ENCODE results near the gene DCDC2C. TPM values are rescaled to one million over a fixed set of nuclear protein-coding genes. Genes with fewer than 3 reads are reported as not detected.

Gene DCDC2C
- total RNA-seq, 2 donors from 2014 or later: 5.9 TPM; not detected in 1

- intact Hi-C loops (cut with DNase I): no loop called here
- DNase-seq (ENCODE audit: low spot score): no peak
- Histone ChIP-seq H3K9me3 (no peaks in the 10 kb centered on the region), H3K36me3 (no peaks in the 10 kb centered on the region), H3K27me3 (replicated peaks; ENCODE audit: insufficient read depth) (no peaks in the 10 kb centered on the region), H3K4me3 (no peak overlapping the region), H3K27ac (no peak overlapping the region), H3K4me1 (replicated peaks) (no peaks in the 10 kb centered on the region)
- no peak for TF ChIP-seq POLR2A (IDR thresholded peaks at IDR 0.05)
- no peak for TF ChIP-seq CTCF (IDR thresholded peaks at IDR 0.05)
- no peak for TF ChIP-seq POLR2AphosphoS5 (IDR thresholded peaks at IDR 0.05)
- WGBS: 81% methylated on average over 4 of the region's 4 CpGs
These were observed 167.6 kb downstream of the DCDC2C start for GRCh38 chr2:3871002-3871401.

GRCh38 chr2:3872451-3872850 is 169.1 kb downstream of the DCDC2C start:
- WGBS: 93% methylated on average over 3 of the region's 3 CpGs
- no peak for TF ChIP-seq POLR2AphosphoS5 (IDR thresholded peaks at IDR 0.05)
- TF ChIP-seq POLR2A (IDR thresholded peaks at IDR 0.05): no peak
- no peak for TF ChIP-seq CTCF (IDR thresholded peaks at IDR 0.05)
- no peaks in the 10 kb centered on the region for H3K36me3 ChIP-seq

GRCh38 chr2:3873899-3874298 is 170.5 kb downstream of the DCDC2C start:
- TF ChIP-seq POLR2AphosphoS5 (IDR thresholded peaks at IDR 0.05) (no peak), POLR2A (IDR thresholded peaks at IDR 0.05) (no peak), CTCF (IDR thresholded peaks at IDR 0.05) (no peak)
- H3K27me3 ChIP-seq (replicated peaks; ENCODE audit: insufficient read depth): no peaks in the 10 kb centered on the region
- intact Hi-C loops (cut with DNase I): no loop called here
- no peak overlapping the region for H3K27ac ChIP-seq
- 60% methylated on average over 2 of the region's 2 CpGs for WGBS
- H3K4me1 ChIP-seq (replicated peaks): no peaks in the 10 kb centered on the region
- H3K4me3 ChIP-seq: no peak overlapping the region
- no peaks in the 10 kb centered on the region for H3K36me3 ChIP-seq
- H3K9me3 ChIP-seq: no peaks in the 10 kb centered on the region
- DNase-seq (ENCODE audit: low spot score): no peak

More at GRCh38 chr2:3872451-3872850, 169.1 kb downstream of the DCDC2C start:
- Histone ChIP-seq H3K4me1 (replicated peaks) (no peaks in the 10 kb centered on the region), H3K9me3 (no peaks in the 10 kb centered on the region), H3K4me3 (no peak overlapping the region), H3K27ac (no peak overlapping the region), H3K27me3 (replicated peaks; ENCODE audit: insufficient read depth) (no peaks in the 10 kb centered on the region)
- no peak for DNase-seq (ENCODE audit: low spot score)
- intact Hi-C loops (cut with DNase I): no loop called here

GRCh38 chr2:3876221-3876620 is 172.8 kb downstream of the DCDC2C start:
- no peaks in the 10 kb centered on the region for H3K4me1 ChIP-seq (replicated peaks)
- TF ChIP-seq POLR2AphosphoS5 (IDR thresholded peaks at IDR 0.05) (no peak), CTCF (IDR thresholded peaks at IDR 0.05) (no peak), POLR2A (IDR thresholded peaks at IDR 0.05) (no peak)
- H3K36me3 ChIP-seq: no peaks in the 10 kb centered on the region
- H3K27ac ChIP-seq: no peak overlapping the region
- DNase-seq (ENCODE audit: low spot score): no peak
- intact Hi-C loops (cut with DNase I): no loop called here
- no peak overlapping the region for H3K4me3 ChIP-seq
- no peaks in the 10 kb centered on the region for H3K27me3 ChIP-seq (replicated peaks; ENCODE audit: insufficient read depth)
- 79% methylated on average over 4 of the region's 4 CpGs for WGBS
- no peaks in the 10 kb centered on the region for H3K9me3 ChIP-seq

- Histone ChIP-seq H3K4me1 (replicated peaks) (no peaks in the 10 kb centered on the region), H3K27me3 (replicated peaks; ENCODE audit: insufficient read depth) (no peaks in the 10 kb centered on the region), H3K9me3 (no peaks in the 10 kb centered on the region), H3K36me3 (no peaks in the 10 kb centered on the region), H3K4me3 (no peak overlapping the region), H3K27ac (no peak overlapping the region)
- intact Hi-C loops (cut with DNase I): no loop called here
- DNase-seq (ENCODE audit: low spot score): no peak
- TF ChIP-seq CTCF (IDR thresholded peaks at IDR 0.05) (no peak), POLR2AphosphoS5 (IDR thresholded peaks at IDR 0.05) (no peak), POLR2A (IDR thresholded peaks at IDR 0.05) (no peak)
- WGBS: 51% methylated on average over 3 of the region's 3 CpGs
These were observed 173.3 kb downstream of the DCDC2C start for GRCh38 chr2:3876685-3877084.

All from prostate gland (tissue), 2 donors.